Activated CD8-positive, alpha-beta T cell treated with anti-CD3 and anti-CD28 coated beads for 36 hours (primary cell): ENCODE data around the gene CTSK. TPM values are rescaled to one million over a fixed set of nuclear protein-coding genes. Genes with fewer than 3 reads are reported as not detected.

ENCODE experiments used
- ATAC-seq: fragments of 200-7000 bp; cut with Tn5 transposase; one replicate; pipeline ENCODE4 v1.10.0; 2021; ENCODE audit warnings: mild to moderate bottlenecking, moderate library complexity
- CTCF ChIA-PET: fragments of 350-600 bp; sonication (Branson Sonifier 250); formaldehyde crosslinking; loops from one replicate; lab custom pipeline; 2021; ENCODE audit warnings: antibody characterized with exemption; lab: Charles Lee
- POLR2A ChIA-PET: fragments of 350-600 bp; sonication (Branson Sonifier 250); formaldehyde crosslinking; loops from one replicate; lab custom pipeline; 2021; ENCODE audit warnings: antibody characterized with exemption; lab: Charles Lee
- DNase-seq: peaks from one replicate; pipeline ENCODE4 v3.0.0-alpha.2; 2020
- H3K27ac Mint-ChIP-seq: one replicate; pipeline ENCODE4 v1.8.0; 2021; ENCODE audit warnings: mild to moderate bottlenecking, mixed read lengths
- H3K27me3 Mint-ChIP-seq: one replicate; pipeline ENCODE4 v1.8.0; 2021; ENCODE audit warnings: mixed read lengths
- H3K36me3 Mint-ChIP-seq: one replicate; pipeline ENCODE4 v1.8.0; 2021; ENCODE audit warnings: low read depth, mixed read lengths
- H3K4me1 Mint-ChIP-seq: one replicate; pipeline ENCODE4 v1.8.0; 2021; ENCODE audit warnings: low read depth, mixed read lengths
- H3K4me3 Mint-ChIP-seq: one replicate; pipeline ENCODE4 v1.8.0; 2021; ENCODE audit warnings: mild to moderate bottlenecking, moderate library complexity, mixed read lengths
- H3K9me3 Mint-ChIP-seq: one replicate; pipeline ENCODE4 v1.8.0; 2021; ENCODE audit warnings: mixed read lengths
- CTCF ChIP-seq: fragments of 200-600 bp; IDR thresholded peaks from one replicate; pipeline ENCODE4 v1.8.0; 2022; ENCODE audit warnings: antibody characterized with exemption, mild to moderate bottlenecking
- intact Hi-C: fragments of 100-400 bp; cut with micrococcal nuclease; formaldehyde crosslinking; loops from one replicate; pipeline ENCODE4 v1.10.0; 2022
- total RNA-seq, 2 experiments: library from RNA; stranded (reverse); gene quantifications; one replicate each; pipeline ENCODE4 v1.2.3, GENCODE V29; 2021

The CTSK gene
- total RNA-seq, 2 experiments from 2014 or later = 2.9 to 3.6 TPM

- ChIA-PET CTCF (interaction anchor here (1.0 kb wide), 1 partner anchor 107 kb away, joined by 3 read pairs; no protein-coding TSS in a partner anchor), POLR2A (interaction anchor here (1.2 kb wide), 1 partner anchor 8 kb away, joined by 4 read pairs; the partner anchor contains the start of gene CTSK)
- Mint-ChIP-seq H3K27me3 (no peaks in the 10 kb centered on the region), H3K27ac (no peak overlapping the region), H3K4me3 (no peak overlapping the region), H3K4me1 (peaks cover 7% of the 10 kb centered on the region), H3K9me3 (no peaks in the 10 kb centered on the region), H3K36me3 (peaks cover 27% of the 10 kb centered on the region)
- intact Hi-C loops = loop anchor here (10.0 kb wide), 1 partner anchor 51 kb away; the partner anchor contains the start of gene CTSS
- DNase-seq (no peak), ATAC-seq (no peak)
- TF ChIP-seq CTCF = no peak
Measured at GRCh38 chr1:150815871-150816270, 7.8 kb upstream of the CTSK start.

- POLR2A ChIA-PET = interaction anchor here (0.6 kb wide), 1 partner anchor 309 kb away, joined by 4 read pairs; no protein-coding TSS in a partner anchor
- H3K9me3 Mint-ChIP-seq = no peaks in the 10 kb centered on the region
- H3K27me3 Mint-ChIP-seq = no peaks in the 10 kb centered on the region
- TF ChIP-seq CTCF = no peak
- ATAC-seq (peak; percentile 53), DNase-seq (peak; percentile 26)
- H3K4me3 Mint-ChIP-seq = no peak overlapping the region
- CTCF ChIA-PET = interaction anchor here (0.7 to 1.2 kb wide), 4 partner anchors 89 to 348 kb away, joined by 3 read pairs; partner anchors contain the start of gene MCL1
- H3K27ac Mint-ChIP-seq = no peak overlapping the region
- intact Hi-C loops = loop anchor here (10.0 kb wide), 1 partner anchor 48 kb away; the partner anchor contains the start of gene CTSS
- peaks cover 18% of the 10 kb centered on the region for H3K36me3 Mint-ChIP-seq
- H3K4me1 Mint-ChIP-seq = peaks cover under 1% of the 10 kb centered on the region
Measured at GRCh38 chr1:150813028-150813707, 5.1 kb upstream of the CTSK start.

GRCh38 chr1:150810958-150811659, 3.0 kb upstream of the CTSK start:
- no peaks in the 10 kb centered on the region for H3K27me3 Mint-ChIP-seq
- H3K9me3 Mint-ChIP-seq = no peaks in the 10 kb centered on the region
- TF ChIP-seq CTCF = no peak
- peaks cover 14% of the 10 kb centered on the region for H3K4me1 Mint-ChIP-seq
- no peak overlapping the region for H3K4me3 Mint-ChIP-seq
- DNase-seq (no peak), ATAC-seq (no peak)
- CTCF ChIA-PET = no interaction called here
- no peak overlapping the region for H3K27ac Mint-ChIP-seq
- POLR2A ChIA-PET = no interaction called here
- H3K36me3 Mint-ChIP-seq = peaks cover 6% of the 10 kb centered on the region
- intact Hi-C loops = loop anchor here (10.0 kb wide), 1 partner anchor 46 kb away; the partner anchor contains the start of gene CTSS

GRCh38 chr1:150809651-150810050, 1.6 kb upstream of the CTSK start:
- intact Hi-C loops = loop anchor here (10.0 kb wide), 1 partner anchor 45 kb away; the partner anchor contains the start of gene CTSS
- Mint-ChIP-seq H3K4me3 (no peak overlapping the region), H3K9me3 (no peaks in the 10 kb centered on the region), H3K27me3 (no peaks in the 10 kb centered on the region), H3K36me3 (peaks cover 6% of the 10 kb centered on the region), H3K4me1 (peaks cover 14% of the 10 kb centered on the region), H3K27ac (no peak overlapping the region)
- ATAC-seq (no peak), DNase-seq (no peak)
- CTCF ChIA-PET = interaction anchor here (2.1 kb wide), 1 partner anchor 249 kb away, joined by 5 read pairs; no protein-coding TSS in a partner anchor
- no peak for TF ChIP-seq CTCF
- POLR2A ChIA-PET = interaction anchor here (0.6 kb wide), 1 partner anchor 39 kb away, joined by 3 read pairs; no protein-coding TSS in a partner anchor
